Neural cell (in vitro differentiated cells): ENCODE results near the gene TIGD7. TPM values are rescaled to one million over a fixed set of nuclear protein-coding genes. Genes with fewer than 3 reads are reported as not detected.
A peak's percentile ranks its signal among the peaks of the same experiment; 100 is the strongest.

ENCODE experiments used
- H2AFZ ChIP-seq: fragments of 200-600, 300-800 bp; sonication (generic), shearing (Covaris generic); 2 replicates; pipeline ENCODE4 v1.6.0; 2014; ENCODE audit warnings: low read depth, mild to moderate bottlenecking, antibody characterized with exemption, low read length, moderate library complexity
- H3F3A ChIP-seq: fragments of 200-600 bp; shearing (Covaris generic); 2 replicates; pipeline ENCODE4 v1.6.1; 2016; ENCODE audit warnings: mild to moderate bottlenecking, moderate library complexity, mixed read lengths, antibody characterized with exemption, low read length; ENCODE audit not compliant: insufficient read depth, poor library complexity, severe bottlenecking
- H3K27ac ChIP-seq: fragments of 200-600, 300-800 bp; sonication (generic), shearing (Covaris generic); 2 replicates; pipeline ENCODE4 v1.5.1; 2014; ENCODE audit warnings: mild to moderate bottlenecking, low read length, moderate library complexity
- H3K27me3 ChIP-seq: fragments of 300-800, 200-600 bp; sonication (generic), shearing (Covaris generic); 2 replicates; pipeline ENCODE4 v1.6.0; 2014; ENCODE audit warnings: mild to moderate bottlenecking, low read depth, low read length, moderate library complexity; ENCODE audit not compliant: insufficient read depth
- H3K36me3 ChIP-seq: fragments of 300-800, 200-600 bp; sonication (generic), shearing (Covaris generic); 2 replicates; pipeline ENCODE4 v1.5.1; 2014; ENCODE audit warnings: mild to moderate bottlenecking, antibody characterized with exemption, low read length, moderate library complexity; ENCODE audit not compliant: insufficient read depth
- H3K4me2 ChIP-seq: fragments of 300-800, 200-600 bp; sonication (generic), shearing (Covaris generic); 2 replicates; pipeline ENCODE4 v1.6.0; 2014; ENCODE audit warnings: mild to moderate bottlenecking, low read length
- H3K4me3 ChIP-seq: fragments of 300-800, 200-600 bp; sonication (generic), shearing (Covaris generic); 2 replicates; pipeline ENCODE4 v1.5.1; 2014; ENCODE audit warnings: mild to moderate bottlenecking, low read length, moderate library complexity
- H3K79me2 ChIP-seq: fragments of 200-600 bp; shearing (Covaris generic); replicated peaks from 2 replicates; pipeline ENCODE4 v1.6.0; 2014; ENCODE audit warnings: mild to moderate bottlenecking, low read length, moderate library complexity; ENCODE audit not compliant: insufficient read depth
- H3K9ac ChIP-seq: fragments of 300-800, 200-600 bp; sonication (generic), shearing (Covaris generic); 2 replicates; pipeline ENCODE4 v1.6.1; 2016; ENCODE audit warnings: mild to moderate bottlenecking, low read length, mixed read lengths
- H3K9me2 ChIP-seq: fragments of 200-600 bp; shearing (Covaris generic); 2 replicates; pipeline ENCODE4 v1.6.1; 2016; ENCODE audit warnings: mild to moderate bottlenecking, low read length, mixed read lengths; ENCODE audit not compliant: insufficient read depth
- H3K9me3 ChIP-seq: fragments of 200-600, 300-800 bp; sonication (generic), shearing (Covaris generic); 2 replicates; pipeline ENCODE4 v1.6.1; 2016; ENCODE audit warnings: mild to moderate bottlenecking, mixed run types, low read length, moderate library complexity, mixed read lengths
- H4K20me1 ChIP-seq: fragments of 200-600 bp; shearing (Covaris generic); 2 replicates; pipeline ENCODE4 v1.6.1; 2016; ENCODE audit warnings: mild to moderate bottlenecking, mixed run types; ENCODE audit not compliant: insufficient read depth
- CTCF ChIP-seq: fragments of 450-650 bp; IDR thresholded peaks from 2 replicates; pipeline ENCODE4 v1.5.1; 2014; ENCODE audit warnings: antibody characterized with exemption, mild to moderate bottlenecking, moderate library complexity; ENCODE audit not compliant: poor library complexity, severe bottlenecking
- EP300 ChIP-seq: fragments of 450-650 bp; conservative IDR thresholded peaks from 2 replicates; pipeline ENCODE4 v1.6.1; 2014; ENCODE audit warnings: antibody characterized with exemption, mild to moderate bottlenecking, moderate library complexity; ENCODE audit not compliant: poor library complexity, severe bottlenecking
- EZH2 ChIP-seq: fragments of 200-600, 300-800 bp; shearing (Covaris generic), sonication (generic); IDR thresholded peaks from 2 replicates; pipeline ENCODE4 v1.6.1; 2014; ENCODE audit warnings: antibody characterized with exemption, low read length, borderline replicate concordance, mild to moderate bottlenecking; ENCODE audit not compliant: insufficient read depth, poor library complexity, severe bottlenecking
- MXI1 ChIP-seq: fragments of 450-650 bp; conservative IDR thresholded peaks from 2 replicates; pipeline ENCODE4 v1.6.1; 2014; ENCODE audit warnings: antibody characterized with exemption, mild to moderate bottlenecking; ENCODE audit not compliant: poor library complexity, severe bottlenecking
- POLR2AphosphoS5 ChIP-seq: IDR thresholded peaks from 2 replicates; pipeline ENCODE4 v1.6.1; 2012
- RAD21 ChIP-seq: fragments of 450-650 bp; conservative IDR thresholded peaks from 2 replicates; pipeline ENCODE4 v1.6.1; 2014; ENCODE audit warnings: antibody characterized with exemption, mild to moderate bottlenecking, moderate library complexity
- REST ChIP-seq: IDR thresholded peaks from 2 replicates; pipeline ENCODE4 v1.6.1; 2012; ENCODE audit warnings: borderline replicate concordance
- SMC3 ChIP-seq: fragments of 450-650 bp; conservative IDR thresholded peaks from 2 replicates; pipeline ENCODE4 v1.6.1; 2014; ENCODE audit warnings: antibody characterized with exemption, mild to moderate bottlenecking, moderate library complexity; ENCODE audit not compliant: poor library complexity
- TAF1 ChIP-seq: IDR thresholded peaks from 2 replicates; pipeline ENCODE4 v1.6.1; 2012; ENCODE audit warnings: low read depth
- polyA plus RNA-seq: library from polyadenylated mRNA; depleted of rRNA; stranded (reverse); fragments of >200 nt; gene quantifications from 2 replicates; pipeline ENCODE4 v1.2.3, GENCODE V29; 2014

Gene TIGD7
- polyA plus RNA-seq, 1 donor from 2014 or later: 25.2 TPM

DNA sequence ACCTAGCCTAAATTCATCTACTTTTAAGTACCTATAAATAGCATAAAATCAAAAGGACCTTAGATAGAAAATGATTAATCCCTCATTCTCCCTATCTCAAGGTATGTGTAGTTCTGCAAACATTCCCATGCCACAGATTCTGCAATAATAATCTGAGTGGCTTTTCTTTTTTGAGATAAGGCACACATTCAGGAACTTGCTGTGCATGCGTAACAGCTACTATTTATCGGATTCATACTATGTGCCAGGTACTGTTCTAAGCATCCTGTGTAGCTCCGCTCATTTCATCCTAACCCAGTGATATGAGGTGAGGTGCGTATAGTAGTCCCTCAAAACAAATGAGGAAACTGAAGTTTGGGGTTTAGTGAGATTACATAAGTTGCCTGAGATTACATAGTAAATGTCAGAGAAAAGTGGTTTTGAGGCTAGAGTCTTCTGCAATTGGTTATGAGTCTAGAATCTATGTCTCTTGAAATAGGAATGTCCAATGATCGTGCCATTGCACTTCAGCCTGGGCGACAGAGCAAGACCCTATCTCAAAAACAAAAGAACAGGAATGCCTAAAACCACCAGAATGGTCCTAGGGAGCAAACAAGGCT, 23.9 kb downstream of the TIGD7 start:
- Histone ChIP-seq H3K4me2 (no peak overlapping the region), H2AFZ (no peak overlapping the region)

DNA sequence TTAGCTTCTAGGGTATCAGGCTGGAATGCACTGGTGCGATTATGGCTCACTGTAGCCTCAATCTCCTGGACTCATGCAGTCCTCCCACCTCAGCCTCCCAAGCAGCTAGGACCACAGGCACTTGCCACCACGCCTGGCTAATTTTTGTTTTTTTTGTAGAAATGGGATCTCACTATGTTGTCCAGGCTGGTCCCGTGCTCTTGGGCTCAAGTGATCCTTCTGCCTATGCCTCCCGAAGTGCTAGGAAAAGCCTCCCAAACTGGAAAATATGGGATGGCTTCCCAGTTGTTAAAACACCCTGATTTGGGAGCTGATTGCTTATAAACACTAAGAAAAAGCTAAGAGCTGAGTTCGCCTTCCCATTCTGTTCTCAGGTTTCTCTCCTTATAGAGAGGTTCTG, 28.6 kb downstream of the TIGD7 start:
- Histone ChIP-seq H3K9me3 (no peaks in the 10 kb centered on the region), H3K4me3 (no peak overlapping the region), H3F3A (no peaks in the 10 kb centered on the region), H3K79me2 (no peaks in the 10 kb centered on the region), H3K27me3 (no peaks in the 10 kb centered on the region), H4K20me1 (no peaks in the 10 kb centered on the region), H3K9me2 (no peaks in the 10 kb centered on the region), H3K4me2 (no peak overlapping the region), H3K36me3 (no peaks in the 10 kb centered on the region), H2AFZ (no peak overlapping the region), H3K9ac (no peak overlapping the region), H3K27ac (no peak overlapping the region)
- no peak for TF ChIP-seq REST
- no peak for TF ChIP-seq EZH2

More for the DNA sequence above, 23.9 kb downstream of the TIGD7 start:
- Histone ChIP-seq H3K9me2 (no peaks in the 10 kb centered on the region), H3K27me3 (no peaks in the 10 kb centered on the region), H3K9ac (no peak overlapping the region), H3K27ac (no peak overlapping the region), H3K79me2 (peaks cover 27% of the 10 kb centered on the region), H3K4me3 (peak overlapping the region; percentile 98), H3F3A (no peaks in the 10 kb centered on the region), H3K9me3 (no peaks in the 10 kb centered on the region), H4K20me1 (no peaks in the 10 kb centered on the region), H3K36me3 (no peaks in the 10 kb centered on the region)
- TF ChIP-seq RAD21 (no peak), TAF1 (no peak), POLR2AphosphoS5 (no peak), EP300 (no peak), CTCF (no peak), REST (no peak), MXI1 (no peak), EZH2 (no peak), SMC3 (no peak)
